ENCODE results near the gene CNTF. TPM values are rescaled to one million over a fixed set of nuclear protein-coding genes. Genes with fewer than 3 reads are reported as not detected.

The CNTF gene
- total and polyA plus RNA-seq, 8 donors, result 0.47 to 1.9 (median 0.77) TPM

DNA sequence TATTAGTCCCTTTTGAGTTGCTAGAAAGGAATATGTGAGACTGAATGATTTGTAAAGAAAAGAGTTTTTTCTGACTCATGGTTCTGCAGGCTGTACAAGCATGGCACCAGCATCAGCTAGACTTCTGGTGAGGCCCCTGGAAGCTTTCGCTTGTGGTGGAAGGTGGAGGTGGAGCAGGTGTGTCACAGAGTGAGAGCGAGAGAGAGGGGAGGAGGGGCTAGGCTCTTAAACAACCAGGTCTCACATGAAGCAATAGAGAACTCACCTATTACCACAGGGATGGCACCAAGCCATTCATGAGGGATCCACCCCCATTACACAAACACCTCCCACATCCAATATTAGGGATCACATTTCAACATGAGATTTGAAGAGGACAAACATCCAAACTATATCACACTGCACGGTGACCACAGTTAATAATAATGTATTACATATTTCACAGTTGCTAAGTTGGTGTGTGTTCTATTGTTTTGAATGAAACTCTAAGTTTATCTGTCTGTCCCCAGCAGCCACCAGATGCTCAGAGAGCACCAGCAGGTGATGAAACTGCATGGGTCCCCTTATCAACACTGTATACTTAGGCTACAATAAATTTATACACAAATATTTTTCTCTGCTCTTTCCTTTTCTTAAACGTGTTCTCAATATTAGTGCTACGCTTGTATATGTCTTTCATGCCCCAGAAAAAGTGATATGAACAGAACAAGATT lies 29.5 kb upstream of the CNTF start:
- no peak for DNase-seq
- intact Hi-C loops (cut with DNase I), result no loop called here
- ATAC-seq, result no peak
- Histone ChIP-seq H3K36me3 (peaks cover 0 to 8% of the 10 kb centered on the region in 2 donors), H3K4me1 (peaks cover 0 to 11% of the 10 kb centered on the region in 2 donors), H3K9me3 (no peaks in the 10 kb centered on the region), H3K4me3 (no peak overlapping the region), H3K27me3 (no peaks in the 10 kb centered on the region), H3K27ac (no peak overlapping the region)
- TF ChIP-seq, protein P1, sequence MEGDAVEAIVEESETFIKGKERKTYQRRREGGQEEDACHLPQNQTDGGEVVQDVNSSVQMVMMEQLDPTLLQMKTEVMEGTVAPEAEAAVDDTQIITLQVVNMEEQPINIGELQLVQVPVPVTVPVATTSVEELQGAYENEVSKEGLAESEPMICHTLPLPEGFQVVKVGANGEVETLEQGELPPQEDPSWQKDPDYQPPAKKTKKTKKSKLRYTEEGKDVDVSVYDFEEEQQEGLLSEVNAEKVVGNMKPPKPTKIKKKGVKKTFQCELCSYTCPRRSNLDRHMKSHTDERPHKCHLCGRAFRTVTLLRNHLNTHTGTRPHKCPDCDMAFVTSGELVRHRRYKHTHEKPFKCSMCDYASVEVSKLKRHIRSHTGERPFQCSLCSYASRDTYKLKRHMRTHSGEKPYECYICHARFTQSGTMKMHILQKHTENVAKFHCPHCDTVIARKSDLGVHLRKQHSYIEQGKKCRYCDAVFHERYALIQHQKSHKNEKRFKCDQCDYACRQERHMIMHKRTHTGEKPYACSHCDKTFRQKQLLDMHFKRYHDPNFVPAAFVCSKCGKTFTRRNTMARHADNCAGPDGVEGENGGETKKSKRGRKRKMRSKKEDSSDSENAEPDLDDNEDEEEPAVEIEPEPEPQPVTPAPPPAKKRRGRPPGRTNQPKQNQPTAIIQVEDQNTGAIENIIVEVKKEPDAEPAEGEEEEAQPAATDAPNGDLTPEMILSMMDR (IDR thresholded peaks at IDR 0.05), result no peak

DNA sequence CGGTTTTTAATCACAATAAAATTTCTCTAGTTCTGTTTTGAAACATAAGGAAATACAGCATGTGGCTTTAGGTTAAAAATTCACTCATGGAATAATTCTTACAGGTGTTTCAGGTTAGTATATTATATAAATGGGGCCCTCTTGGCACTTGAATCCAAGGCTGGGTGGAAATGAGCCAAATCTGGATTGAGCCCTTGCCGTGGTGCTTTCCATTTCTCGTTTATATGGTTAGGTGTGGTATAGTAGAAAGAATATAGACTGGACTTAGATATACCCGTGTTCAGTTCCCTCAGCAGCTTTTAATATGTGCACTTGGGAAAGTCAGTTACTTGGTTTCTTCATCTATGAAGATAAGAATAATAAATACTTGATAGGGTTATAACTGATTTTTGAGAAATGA lies 27.6 kb upstream of the CNTF start:
- DNase-seq, result no peak
- Histone ChIP-seq H3K4me3 (no peak overlapping the region), H3K9me3 (no peaks in the 10 kb centered on the region), H3K27me3 (no peaks in the 10 kb centered on the region), H3K36me3 (peaks cover 0 to 8% of the 10 kb centered on the region in 2 donors), H3K4me1 (peaks cover 0 to 11% of the 10 kb centered on the region in 2 donors), H3K27ac (no peak overlapping the region)
- TF ChIP-seq, protein P1 (IDR thresholded peaks at IDR 0.05), result no peak
- intact Hi-C loops (cut with DNase I), result no loop called here
- ATAC-seq, result no peak

DNA sequence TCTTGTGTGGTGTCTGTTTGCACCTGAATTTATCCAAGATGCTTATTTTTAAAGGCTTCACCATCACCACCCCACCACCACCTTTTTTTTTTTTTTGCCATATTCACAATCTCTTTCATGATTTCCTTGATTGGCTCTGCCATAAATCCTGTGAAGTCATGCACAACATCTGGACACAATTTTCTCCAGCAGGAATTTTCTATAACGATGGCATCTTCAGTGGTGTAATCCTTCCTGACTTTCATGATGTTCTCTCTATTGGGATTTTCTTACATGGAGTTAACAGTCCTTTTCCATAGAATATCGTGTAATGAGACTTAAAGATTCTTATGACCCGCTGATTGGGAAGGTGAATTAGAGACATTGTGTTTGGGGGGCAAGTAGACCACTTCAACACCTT lies 25.8 kb upstream of the CNTF start:
- no peaks in the 10 kb centered on the region for H3K27me3 ChIP-seq
- H3K27ac ChIP-seq, result no peak overlapping the region
- ATAC-seq, result no peak
- no peak for DNase-seq
- intact Hi-C loops (cut with DNase I), result no loop called here
- H3K4me1 ChIP-seq, result peaks cover 0 to 11% of the 10 kb centered on the region in 2 donors
- peaks cover 0 to 7% of the 10 kb centered on the region in 2 donors for H3K36me3 ChIP-seq
- no peak overlapping the region for H3K4me3 ChIP-seq
- H3K9me3 ChIP-seq, result no peaks in the 10 kb centered on the region
- TF ChIP-seq, protein P1 (IDR thresholded peaks at IDR 0.05), result no peak

DNA sequence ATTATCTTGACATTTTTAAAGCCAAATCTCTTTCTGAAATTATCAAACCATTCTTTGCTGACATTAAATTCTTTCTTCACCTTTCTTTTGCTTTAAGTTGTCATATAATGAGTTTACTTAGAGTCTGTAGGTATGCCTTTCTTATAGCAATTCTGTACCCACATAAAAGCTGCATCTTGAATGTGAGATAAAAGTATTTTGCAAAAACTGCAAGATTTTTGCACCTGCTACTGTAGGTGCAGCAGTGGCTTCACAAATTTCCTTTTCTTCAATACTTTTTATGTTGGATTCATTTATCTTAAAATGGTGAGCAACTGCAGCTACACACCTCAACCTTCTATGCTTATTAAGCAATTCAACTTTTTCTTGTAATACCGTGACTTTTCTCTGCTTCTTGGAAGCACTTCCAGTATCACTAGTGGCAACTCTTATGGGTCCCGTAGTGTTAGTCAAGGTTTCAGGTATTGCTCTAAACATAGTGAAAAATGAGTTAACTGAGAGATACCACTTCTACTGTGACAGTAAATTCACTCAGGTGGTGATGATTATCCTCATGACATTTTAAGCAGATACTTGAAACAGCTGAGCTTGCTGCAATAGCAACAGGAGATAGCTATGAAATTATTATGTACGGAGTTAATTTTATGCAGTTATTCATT lies 24.9 kb upstream of the CNTF start:
- Histone ChIP-seq H3K27ac (no peak overlapping the region), H3K4me1 (peaks cover 0 to 11% of the 10 kb centered on the region in 2 donors), H3K9me3 (no peaks in the 10 kb centered on the region), H3K27me3 (no peaks in the 10 kb centered on the region), H3K36me3 (peaks cover 0 to 3% of the 10 kb centered on the region in 2 donors), H3K4me3 (no peak overlapping the region)
- DNase-seq (no peak), ATAC-seq (no peak)
- TF ChIP-seq, protein P1 (IDR thresholded peaks at IDR 0.05), result no peak
- intact Hi-C loops (cut with DNase I), result no loop called here

DNA sequence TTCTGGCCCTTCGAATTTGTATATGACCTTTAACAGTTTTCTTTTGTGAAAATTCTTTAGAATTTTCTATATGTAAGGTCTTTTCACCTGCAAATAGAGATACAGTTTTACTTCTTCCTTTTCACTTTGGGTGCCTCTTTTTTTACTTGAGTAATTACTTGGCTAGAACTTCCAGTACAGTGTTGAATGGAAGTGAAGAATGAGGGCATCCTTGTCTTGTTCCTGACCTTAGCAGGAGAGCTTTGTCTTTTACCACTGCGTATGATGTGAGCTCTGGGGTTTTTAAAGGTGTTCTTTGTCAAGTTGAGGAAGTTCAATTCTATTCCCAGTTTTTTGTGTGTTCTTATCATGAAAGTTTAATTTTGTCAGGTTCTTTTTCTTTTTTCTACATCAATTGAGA lies 22.0 kb upstream of the CNTF start:
- peaks cover 0 to 4% of the 10 kb centered on the region in 2 donors for H3K4me1 ChIP-seq
- H3K4me3 ChIP-seq, result no peak overlapping the region
- H3K27me3 ChIP-seq, result no peaks in the 10 kb centered on the region
- DNase-seq (no peak), ATAC-seq (no peak)
- TF ChIP-seq, protein P1 (IDR thresholded peaks at IDR 0.05), result no peak
- H3K27ac ChIP-seq, result no peak overlapping the region
- H3K9me3 ChIP-seq, result no peaks in the 10 kb centered on the region
- intact Hi-C loops (cut with DNase I), result no loop called here
- H3K36me3 ChIP-seq, result no peaks in the 10 kb centered on the region
